Stimulated activated CD4-positive, alpha-beta T cell treated with anti-CD3 and anti-CD28 coated beads, Interleukin-1b, Interleukin-23, amount 100 ng/mL, for 4 hours (primary cell): Measurements from ENCODE around the gene TENM4.

Source experiments
- DNase-seq, 2 donors: peaks; one replicate each; pipeline ENCODE4 v3.0.0-alpha.2; 2020; ENCODE audit warnings: low read depth in 2 of 2

Gene TENM4

GRCh38 chr11:78788533-78788932 lies 652.3 kb downstream of the TENM4 start:
- no peak for DNase-seq

GRCh38 chr11:78787696-78788095 lies 653.1 kb downstream of the TENM4 start:
- no peak for DNase-seq

GRCh38 chr11:78786746-78787145 lies 654.1 kb downstream of the TENM4 start:
- no peak for DNase-seq

DNA sequence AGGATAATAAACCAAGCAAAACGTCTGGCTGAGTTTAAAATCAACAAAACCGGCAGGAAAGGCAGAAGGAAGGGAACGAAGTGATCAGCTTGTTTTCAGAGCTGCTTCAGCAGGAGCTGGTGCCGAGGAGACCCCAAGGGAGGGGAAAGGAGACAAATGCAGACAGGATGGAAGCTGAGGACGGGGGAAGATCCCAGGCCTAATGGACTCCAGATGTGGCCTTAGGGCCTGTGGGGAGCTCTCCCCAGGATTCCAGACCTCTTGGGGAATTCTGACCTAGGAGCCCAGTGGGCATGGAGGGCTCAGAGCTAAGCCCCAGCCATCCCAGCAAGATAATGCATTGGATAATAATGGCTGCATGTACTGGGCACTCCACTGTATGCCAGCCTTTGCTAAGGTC lies 654.7 kb downstream of the TENM4 start:
- no peak for DNase-seq

- DNase-seq = no peak
These were observed 656.3 kb downstream of the TENM4 start for GRCh38 chr11:78784321-78785061.

GRCh38 chr11:78783846-78784245 lies 657.0 kb downstream of the TENM4 start:
- DNase-seq = no peak

GRCh38 chr11:78783301-78783700 lies 657.5 kb downstream of the TENM4 start:
- DNase-seq = no peak

DNA sequence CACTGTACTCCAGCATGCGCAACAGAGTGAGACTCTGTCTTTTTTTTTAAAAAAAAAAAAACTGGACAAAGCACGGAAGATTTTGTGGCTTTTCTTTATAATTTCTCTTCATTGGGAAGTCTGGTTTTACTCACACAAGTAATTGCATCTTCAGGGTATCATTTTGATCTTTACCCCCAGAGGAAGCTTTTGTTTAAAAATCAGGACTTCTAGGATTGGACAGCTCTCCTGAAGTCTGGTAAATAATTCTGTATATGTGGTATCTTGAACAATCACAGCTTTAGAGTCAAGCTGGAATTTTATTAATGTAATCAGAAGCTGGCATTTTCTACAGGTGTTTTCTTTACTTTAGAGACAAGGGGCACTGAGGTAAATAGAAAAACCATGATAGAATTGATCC lies 658.1 kb downstream of the TENM4 start:
- no peak for DNase-seq

DNA sequence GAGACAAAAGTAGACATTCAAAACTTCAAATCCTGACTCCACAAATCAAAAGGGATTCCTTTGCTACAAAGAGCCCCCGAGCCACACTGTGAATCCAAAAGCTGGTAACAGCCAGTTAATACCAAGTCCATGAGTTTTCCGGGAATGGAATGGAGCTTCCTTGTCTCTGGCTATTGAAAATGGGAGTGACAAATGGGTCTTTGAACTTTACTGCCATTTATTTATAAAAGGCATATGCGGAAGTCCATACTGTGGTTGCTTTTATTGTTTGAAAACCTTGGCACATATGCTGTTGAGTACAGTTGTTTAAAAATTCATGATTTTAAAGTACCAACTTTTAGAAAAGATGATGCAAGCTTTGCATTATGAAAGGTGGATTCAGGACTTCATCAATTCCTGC lies 659.9 kb downstream of the TENM4 start:
- no peak for DNase-seq

DNA sequence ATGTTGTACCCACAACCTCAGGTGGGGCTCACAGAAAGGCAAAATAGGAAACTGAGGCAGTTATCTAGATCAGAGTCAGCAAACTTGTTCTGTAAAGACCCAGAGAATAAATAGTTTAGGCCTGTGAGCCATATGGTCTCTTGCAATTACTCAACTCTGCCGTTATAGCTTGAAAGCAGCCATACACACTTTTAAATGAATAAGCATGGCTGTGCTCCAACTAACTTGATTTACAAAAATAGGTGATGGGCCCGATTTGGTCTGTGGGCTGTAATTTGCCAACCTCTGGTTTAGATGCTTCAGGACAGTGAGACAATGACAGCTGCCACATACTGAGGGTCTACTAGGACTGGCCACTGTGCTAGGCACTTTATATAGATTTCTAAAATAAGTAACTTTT lies 667.3 kb downstream of the TENM4 start:
- no peak for DNase-seq

- DNase-seq = no peak
These were observed 667.8 kb downstream of the TENM4 start for GRCh38 chr11:78773077-78773476.

GRCh38 chr11:78772186-78772585 lies 668.6 kb downstream of the TENM4 start:
- no peak for DNase-seq

- no peak for DNase-seq
These were observed 669.9 kb downstream of the TENM4 start for GRCh38 chr11:78770931-78771330.

GRCh38 chr11:78768971-78769370 lies 671.9 kb downstream of the TENM4 start:
- DNase-seq = no peak

DNA sequence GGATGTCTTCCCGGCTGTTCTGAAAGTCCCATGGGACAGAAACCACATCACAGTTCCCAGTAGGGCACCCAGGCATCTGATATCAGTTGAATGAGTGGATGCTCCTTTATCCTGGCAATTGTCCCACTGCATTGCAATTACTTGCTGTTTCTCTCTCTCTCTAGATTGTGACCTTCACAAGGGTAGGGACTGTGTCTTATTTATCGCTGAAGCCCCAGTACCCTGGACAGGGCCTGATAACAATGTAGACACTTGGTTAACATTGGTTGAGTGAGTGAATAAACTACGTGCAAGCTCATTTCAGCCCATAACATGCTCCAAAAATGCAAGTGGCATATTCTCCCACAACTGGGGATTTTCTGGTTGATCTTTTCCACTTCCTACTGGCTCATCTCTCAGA lies 672.5 kb downstream of the TENM4 start:
- no peak for DNase-seq

GRCh38 chr11:78767027-78767932 lies 673.5 kb downstream of the TENM4 start:
- no peak for DNase-seq

GRCh38 chr11:78764946-78765345 lies 675.9 kb downstream of the TENM4 start:
- no peak for DNase-seq

GRCh38 chr11:78763664-78764063 lies 677.2 kb downstream of the TENM4 start:
- no peak for DNase-seq

DNA sequence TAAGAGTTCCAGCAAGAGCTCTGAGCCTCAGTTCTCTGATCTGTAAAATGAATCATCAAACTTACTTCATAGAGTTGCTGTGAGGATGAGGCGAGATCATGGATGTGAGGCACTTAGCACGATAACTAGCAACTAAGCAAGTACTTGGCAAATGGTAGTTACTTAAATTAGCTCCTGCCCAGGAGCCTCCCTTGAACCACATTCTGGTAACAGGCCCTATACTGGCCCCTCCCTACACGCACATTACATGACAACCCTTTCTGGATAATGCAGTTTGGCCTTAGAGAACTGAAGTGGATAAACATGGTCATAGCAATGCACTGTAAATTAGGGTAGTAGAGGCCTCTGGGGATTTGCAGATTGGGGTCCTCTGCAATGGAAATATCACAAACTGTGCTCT lies 678.7 kb downstream of the TENM4 start:
- DNase-seq = no peak

DNA sequence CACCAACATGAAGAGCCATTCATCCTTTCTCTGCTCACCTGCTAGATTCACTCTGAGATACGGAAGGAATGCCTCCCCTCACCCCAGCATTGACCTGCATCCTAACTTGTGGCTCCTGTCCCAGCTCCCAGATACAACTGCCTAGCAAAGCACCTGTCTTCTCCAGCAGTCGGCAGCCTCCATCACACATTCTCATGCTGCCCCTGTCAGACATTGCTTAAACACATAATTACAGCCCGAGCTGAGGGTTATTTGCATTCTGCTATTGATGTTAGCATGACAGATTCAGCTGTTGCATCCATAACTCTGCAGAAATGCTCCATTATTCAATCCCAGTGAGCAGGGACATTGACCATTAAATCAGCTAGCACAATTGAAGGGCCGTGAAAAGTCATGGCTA lies 681.8 kb downstream of the TENM4 start:
- no peak for DNase-seq

- no peak for DNase-seq
These were observed 687.5 kb downstream of the TENM4 start for GRCh38 chr11:78753297-78753696.

DNA sequence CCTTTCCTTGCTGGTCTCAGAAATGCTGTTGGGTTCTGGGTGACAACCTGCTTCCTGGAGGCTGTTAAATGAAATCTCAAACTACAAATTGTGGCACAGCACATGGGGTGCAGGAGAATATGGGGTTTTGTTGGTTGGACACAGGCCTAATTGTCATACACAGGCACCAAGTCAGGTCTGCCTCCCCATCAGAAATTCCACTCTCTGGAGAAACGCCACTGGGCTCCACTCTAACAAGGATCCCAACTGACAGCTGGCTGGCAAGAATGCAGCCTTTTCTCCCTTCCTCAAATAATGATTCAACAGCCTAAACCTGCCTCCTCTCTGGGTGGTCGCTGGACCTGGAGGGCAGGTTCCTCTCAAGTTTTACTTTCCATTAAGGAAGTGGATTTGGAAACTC lies 688.3 kb downstream of the TENM4 start:
- DNase-seq = no peak
